OCI-LY7 (cell line): ENCODE results near the gene PES1.

ENCODE experiments used
- EZH2phosphoT487 ChIP-seq: fragments of 200-600 bp; sonication (generic); IDR thresholded peaks from 2 replicates; pipeline ENCODE4 v1.6.1; 2018; ENCODE audit warnings: low read depth, borderline replicate concordance, mild to moderate bottlenecking, mixed run types, antibody characterized with exemption, low read length, moderate library complexity, mixed read lengths
- TF ChIP-seq, protein P1 (sequence below): fragments of 200-600 bp; sonication (generic); conservative IDR thresholded peaks from 2 replicates; pipeline ENCODE4 v1.5.1; 2014; ENCODE audit warnings: mild to moderate bottlenecking, antibody characterized with exemption, low read length, moderate library complexity, mixed read lengths

GRCh38 chr22:30601464-30601863 is 9.8 kb upstream of the PES1 start:
- TF ChIP-seq, protein P1, sequence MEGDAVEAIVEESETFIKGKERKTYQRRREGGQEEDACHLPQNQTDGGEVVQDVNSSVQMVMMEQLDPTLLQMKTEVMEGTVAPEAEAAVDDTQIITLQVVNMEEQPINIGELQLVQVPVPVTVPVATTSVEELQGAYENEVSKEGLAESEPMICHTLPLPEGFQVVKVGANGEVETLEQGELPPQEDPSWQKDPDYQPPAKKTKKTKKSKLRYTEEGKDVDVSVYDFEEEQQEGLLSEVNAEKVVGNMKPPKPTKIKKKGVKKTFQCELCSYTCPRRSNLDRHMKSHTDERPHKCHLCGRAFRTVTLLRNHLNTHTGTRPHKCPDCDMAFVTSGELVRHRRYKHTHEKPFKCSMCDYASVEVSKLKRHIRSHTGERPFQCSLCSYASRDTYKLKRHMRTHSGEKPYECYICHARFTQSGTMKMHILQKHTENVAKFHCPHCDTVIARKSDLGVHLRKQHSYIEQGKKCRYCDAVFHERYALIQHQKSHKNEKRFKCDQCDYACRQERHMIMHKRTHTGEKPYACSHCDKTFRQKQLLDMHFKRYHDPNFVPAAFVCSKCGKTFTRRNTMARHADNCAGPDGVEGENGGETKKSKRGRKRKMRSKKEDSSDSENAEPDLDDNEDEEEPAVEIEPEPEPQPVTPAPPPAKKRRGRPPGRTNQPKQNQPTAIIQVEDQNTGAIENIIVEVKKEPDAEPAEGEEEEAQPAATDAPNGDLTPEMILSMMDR: no peak
- TF ChIP-seq EZH2phosphoT487: no peak
